Activated T-cell treated with anti-CD3 and anti-CD28 coated beads, Interleukin-2, amount 50 U/mL, for 48 hours (primary cell): ENCODE results near the gene TMEM17.

Source experiments
- DNase-seq, 2 experiments: peaks; one replicate each; pipeline ENCODE4 v3.0.0-alpha.2; 2020

Gene TMEM17

DNA sequence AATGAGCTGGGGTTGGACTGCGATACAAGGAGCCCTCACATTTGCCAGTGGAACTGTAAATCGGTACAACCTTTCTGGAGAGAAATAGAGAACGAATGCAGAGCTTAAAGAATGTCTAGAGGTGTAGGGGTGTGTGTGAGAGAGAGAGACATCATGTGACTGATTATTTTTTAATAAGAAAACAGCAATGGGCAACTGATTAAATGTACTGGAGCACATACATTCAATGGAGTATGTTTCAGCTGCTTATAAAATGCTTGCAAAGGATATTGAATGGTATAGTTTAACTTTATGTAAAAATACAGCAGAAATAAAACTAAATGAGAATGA, 391 bp upstream of the TMEM17 start:
- no peak for DNase-seq

DNA sequence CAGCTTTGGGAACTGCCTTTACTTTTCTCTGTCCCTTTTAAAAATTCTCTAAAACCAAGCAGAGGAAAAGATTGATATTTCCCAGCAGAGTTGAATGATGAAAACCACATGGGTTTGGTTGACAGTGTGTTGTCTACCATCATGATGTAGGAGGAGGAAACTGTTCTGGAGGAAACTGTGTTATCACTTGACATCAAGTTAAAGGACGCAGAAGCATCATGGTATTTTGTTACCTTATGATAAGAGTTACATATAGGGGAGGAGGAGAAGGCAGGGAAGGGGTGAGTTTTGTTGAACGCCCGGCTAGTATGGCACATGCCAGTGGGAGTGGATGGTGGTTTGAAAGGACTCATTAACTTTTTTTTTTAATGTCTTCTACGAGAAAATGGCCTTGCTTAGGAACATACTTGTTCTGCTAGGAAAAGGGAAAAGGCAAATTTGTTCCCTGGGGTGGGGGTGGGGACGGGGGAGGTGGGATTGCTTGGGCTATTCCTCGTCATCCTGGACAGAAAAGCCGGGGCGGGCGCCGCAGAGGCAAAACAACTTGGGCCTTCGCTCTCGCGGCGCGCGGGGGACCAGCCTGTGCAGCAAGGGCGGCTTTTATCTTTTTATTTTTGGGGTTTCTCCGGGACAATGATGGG, 766 bp downstream of the TMEM17 start:
- no peak for DNase-seq

DNA sequence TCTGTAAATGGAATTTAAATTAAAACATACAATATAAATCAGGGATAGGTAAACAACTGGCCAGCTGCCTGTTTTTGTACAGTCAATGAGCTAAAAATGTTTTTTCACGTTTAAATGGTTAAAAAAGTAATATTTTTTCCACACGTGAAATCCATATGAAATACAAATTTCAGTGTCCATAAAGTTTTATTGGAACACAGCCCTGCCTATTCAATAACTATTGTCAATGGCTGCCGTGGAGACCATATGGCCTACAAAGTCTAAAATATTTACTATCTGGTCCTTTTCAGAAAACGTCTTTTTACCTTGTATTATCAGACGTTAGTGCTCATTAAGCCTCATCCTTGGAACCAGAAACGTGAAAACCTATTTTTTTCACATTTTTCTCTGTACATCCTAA, 1.3 kb downstream of the TMEM17 start:
- no peak for DNase-seq

GRCh38 chr2:62501794-62502500, 4.0 kb downstream of the TMEM17 start:
- no peak for DNase-seq

DNA sequence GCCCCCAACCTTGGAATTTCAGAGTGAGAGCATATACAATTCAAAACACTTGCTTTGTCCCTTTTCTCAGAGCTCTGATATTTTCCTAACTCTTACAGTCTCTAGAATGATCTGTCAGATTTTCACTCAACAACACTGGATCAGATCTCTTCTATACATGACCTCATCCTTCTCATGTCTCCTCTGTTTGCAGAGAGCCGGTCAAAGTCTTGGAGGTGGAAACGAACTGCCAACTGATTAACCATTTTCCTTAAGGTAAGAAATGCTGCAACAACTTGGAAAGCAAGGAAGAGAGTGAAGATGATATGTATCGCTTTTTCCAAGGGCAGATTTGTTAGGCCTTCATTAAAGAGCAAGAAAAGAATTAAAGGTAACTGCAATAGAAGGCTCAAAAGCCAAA, 4.9 kb downstream of the TMEM17 start:
- no peak for DNase-seq

DNA sequence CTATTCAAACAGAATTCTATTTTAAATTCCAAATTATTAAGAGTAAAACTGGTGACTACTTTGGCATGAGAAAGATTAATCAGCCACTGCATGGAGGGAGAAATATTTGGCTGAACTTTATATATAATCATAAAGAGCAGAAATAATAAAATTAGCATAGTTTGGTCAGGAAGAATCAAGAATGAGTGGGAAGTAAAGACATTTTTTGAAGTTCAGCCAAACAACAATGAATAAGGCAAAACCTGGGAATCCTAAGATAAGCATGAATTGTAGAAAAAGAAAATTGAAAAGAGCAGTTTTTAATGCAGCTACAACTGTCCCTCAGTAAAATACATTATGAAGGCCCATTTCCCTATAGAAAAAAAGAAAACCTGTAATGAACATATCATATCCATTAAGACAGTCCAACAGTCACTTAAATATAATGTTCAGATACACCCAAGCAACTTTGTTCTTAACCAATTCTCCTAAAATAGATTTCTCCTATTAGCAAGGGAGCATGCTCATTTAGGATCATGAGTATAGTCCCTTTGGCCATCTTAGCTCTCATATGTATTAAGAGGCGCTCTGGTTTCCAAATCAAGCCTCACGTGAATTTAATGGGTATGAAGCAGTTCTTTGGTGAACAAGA, 6.5 kb downstream of the TMEM17 start:
- no peak for DNase-seq

DNA sequence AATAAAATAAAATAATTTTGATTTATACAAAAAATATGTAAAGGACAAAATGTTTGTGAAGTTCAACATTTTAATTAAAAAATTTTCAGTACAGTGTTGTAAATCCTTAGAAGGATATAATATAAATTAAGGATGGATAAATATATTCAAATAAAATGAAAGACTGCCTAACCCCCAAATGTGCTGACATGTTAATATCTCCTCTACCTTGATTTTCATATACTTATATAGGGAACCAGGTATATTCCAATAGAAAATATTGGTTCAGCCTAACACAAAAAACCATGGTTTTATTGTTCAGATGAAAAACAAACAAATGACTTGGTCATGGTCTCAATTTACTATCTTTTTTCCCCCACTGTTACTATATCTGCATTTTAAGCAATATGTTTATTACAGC, 7.3 kb downstream of the TMEM17 start:
- no peak for DNase-seq

DNA sequence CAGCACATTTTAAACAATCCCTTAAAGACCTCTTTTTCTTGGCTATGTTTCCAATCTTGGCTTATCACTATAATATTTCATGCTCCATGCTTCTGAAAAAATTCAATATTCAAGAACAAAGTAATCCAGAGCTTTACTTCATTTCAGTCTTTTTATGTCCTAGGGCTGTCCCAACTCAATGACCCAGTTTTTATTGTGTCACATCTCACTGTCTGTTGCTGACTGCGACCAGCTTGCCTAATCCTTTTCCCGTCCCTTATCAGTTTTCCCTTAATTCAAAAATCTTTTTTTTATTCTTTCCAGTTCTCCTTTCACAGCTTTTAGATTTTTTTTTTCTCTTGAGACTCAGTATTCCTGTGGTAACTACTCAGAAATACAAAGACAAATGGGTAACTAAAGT, 10.2 kb downstream of the TMEM17 start:
- DNase-seq: no peak

DNA sequence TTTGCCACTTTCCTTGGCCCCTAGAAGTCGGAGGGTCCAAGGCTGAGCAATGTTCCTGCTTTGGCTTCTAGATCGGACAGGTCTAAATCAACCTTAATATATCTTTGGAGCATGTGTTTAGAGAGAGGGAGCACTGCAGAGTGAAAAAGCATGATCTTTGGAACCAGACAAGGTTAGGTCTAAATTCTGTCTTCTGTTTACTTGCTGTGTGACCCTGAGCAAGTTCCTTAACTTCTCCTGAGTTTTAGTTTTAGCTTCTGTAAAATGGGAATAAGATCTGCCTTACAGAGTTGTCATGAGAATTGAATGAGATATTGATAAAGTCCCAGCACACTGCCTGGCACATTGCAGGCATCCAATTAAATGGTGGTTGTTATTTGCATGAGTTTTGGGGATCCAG, 13.9 kb downstream of the TMEM17 start:
- DNase-seq: no peak

GRCh38 chr2:62489702-62490101, 16.3 kb downstream of the TMEM17 start:
- no peak for DNase-seq

DNA sequence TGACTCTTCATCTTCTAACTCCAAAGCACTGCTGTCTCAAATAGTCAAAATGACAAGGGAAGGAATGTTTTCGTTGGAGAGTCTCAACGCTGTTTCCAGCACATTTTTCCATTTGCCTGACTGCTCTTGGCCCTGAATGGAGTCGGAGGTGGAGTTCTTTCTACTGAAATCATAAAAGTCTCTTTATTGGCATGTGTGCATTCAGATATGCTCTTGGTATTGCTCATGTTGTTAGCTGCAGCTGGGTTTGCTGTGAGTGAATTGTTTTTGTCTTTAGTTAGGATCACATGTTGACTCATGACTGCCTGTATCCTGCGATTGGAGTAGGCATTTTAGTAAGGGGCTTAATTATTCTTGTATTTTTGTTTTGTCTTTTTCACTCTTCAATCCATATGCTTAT, 16.8 kb downstream of the TMEM17 start:
- no peak for DNase-seq

GRCh38 chr2:62486439-62486765, 19.6 kb downstream of the TMEM17 start:
- no peak for DNase-seq

GRCh38 chr2:62485761-62486438, 20.1 kb downstream of the TMEM17 start:
- no peak for DNase-seq

- no peak for DNase-seq
Measured at GRCh38 chr2:62482558-62483352, 23.2 kb downstream of the TMEM17 start.

DNA sequence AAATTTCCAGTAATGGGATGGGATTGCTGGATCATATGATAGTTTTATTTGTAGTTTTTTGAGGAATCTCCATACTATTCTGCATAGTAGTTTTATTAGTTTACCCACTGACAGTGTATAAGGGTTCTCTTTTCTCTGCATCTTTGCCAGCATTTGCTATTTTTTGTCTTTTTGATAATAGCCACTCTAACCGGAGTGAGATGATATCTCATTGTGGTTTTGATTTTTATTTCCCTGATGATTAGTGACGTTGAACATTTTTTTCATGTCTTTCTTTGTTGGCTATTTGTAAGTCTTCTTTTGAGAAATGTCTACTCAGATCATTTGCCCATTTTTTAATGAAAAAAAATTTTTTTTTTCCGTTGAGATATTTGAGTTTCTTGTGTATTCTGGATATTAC, 26.1 kb downstream of the TMEM17 start:
- no peak for DNase-seq

GRCh38 chr2:62478093-62478580, 27.9 kb downstream of the TMEM17 start:
- DNase-seq: no peak

DNA sequence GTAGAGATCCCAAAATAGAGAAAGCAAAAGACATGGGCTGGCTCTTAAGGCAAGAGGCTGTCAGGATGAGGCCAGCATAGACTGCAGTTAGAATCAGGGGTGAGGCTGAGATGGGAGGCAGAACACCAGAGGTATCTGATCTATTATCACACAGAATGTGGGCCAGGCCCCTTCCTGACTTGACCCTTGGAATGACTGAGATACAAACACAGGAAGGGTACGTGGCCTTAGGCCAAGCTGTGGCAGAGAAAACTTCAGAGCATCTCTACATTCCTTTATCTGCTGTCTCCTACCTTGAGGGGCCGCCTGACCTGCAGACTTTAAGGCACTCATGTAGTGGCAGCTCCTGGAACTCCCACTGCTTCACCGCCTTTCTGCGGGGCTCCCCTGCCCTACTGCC, 28.4 kb downstream of the TMEM17 start:
- DNase-seq: no peak

- no peak for DNase-seq
Measured at GRCh38 chr2:62475172-62476011, 30.6 kb downstream of the TMEM17 start.

- DNase-seq: no peak
Measured at GRCh38 chr2:62474176-62474575, 31.8 kb downstream of the TMEM17 start.

GRCh38 chr2:62473246-62473827, 32.7 kb downstream of the TMEM17 start:
- no peak for DNase-seq

- no peak for DNase-seq
Measured at GRCh38 chr2:62472312-62472711, 33.7 kb downstream of the TMEM17 start.

DNA sequence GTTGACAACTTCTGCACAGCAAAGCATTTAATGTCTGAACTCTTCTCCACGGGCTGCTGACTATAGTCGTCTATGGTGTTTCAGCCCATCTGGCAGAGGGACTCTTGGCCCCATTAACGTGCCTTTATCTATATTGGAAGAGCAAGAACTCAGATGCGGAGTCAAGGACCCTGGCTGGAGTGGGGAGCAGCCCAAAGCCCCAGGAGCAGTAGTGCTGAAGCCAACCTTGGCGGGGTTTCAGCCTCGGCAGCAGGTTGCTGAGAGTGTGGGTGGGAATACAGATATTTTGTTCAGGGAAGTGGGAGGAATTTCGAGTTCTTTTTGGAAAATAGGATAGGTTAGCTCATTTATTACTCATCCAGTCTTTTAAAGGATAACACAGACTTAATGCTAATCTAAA, 34.2 kb downstream of the TMEM17 start:
- DNase-seq: no peak
